Fibroblast of lung (primary cell): ENCODE measurements around the gene AP1S2. TPM values are rescaled to one million over a fixed set of nuclear protein-coding genes. Genes with fewer than 3 reads are reported as not detected.

Experiments
- DNase-seq, 2 donors: peaks; one replicate each; pipeline versions ENCODE4 v3.0.0 to v3.0.0-alpha.2; 2010; ENCODE audit warnings: low read depth in 2 of 2
- H2AFZ ChIP-seq: 2 replicates; pipeline ENCODE4 v1.5.1; 2012; ENCODE audit warnings: low read length, control low read depth, inconsistent platforms
- H3K27ac ChIP-seq: 2 replicates; pipeline ENCODE4 v1.5.1; 2011; ENCODE audit warnings: low read length, control low read depth; ENCODE audit not compliant: insufficient read depth
- H3K27me3 ChIP-seq: 2 replicates; pipeline ENCODE4 v1.5.1; 2011; ENCODE audit warnings: mild to moderate bottlenecking, low read length; ENCODE audit not compliant: control insufficient read depth, insufficient read depth
- H3K36me3 ChIP-seq: 2 replicates; pipeline ENCODE4 v1.5.1; 2011; ENCODE audit warnings: low read length; ENCODE audit not compliant: control insufficient read depth, insufficient read depth
- H3K4me1 ChIP-seq: 2 replicates; pipeline ENCODE4 v1.5.1; 2011; ENCODE audit warnings: low read length; ENCODE audit not compliant: control insufficient read depth, insufficient read depth; ENCODE audit errors: extremely low read depth
- H3K4me2 ChIP-seq: 2 replicates; pipeline ENCODE4 v1.5.1; 2011; ENCODE audit warnings: low read length, control low read depth; ENCODE audit not compliant: insufficient read depth; ENCODE audit errors: extremely low read depth
- H3K4me3 ChIP-seq, 4 experiments: fragments of 200-600 bp in 1 of 4; sonication (generic) in 1 of 4; replicated peaks in 1 of 4; 2 replicates each; pipeline ENCODE4 v1.5.1; 2011 to 2016; ENCODE audit warnings: low read length in 4 of 4, low read depth in 3 of 4, mild to moderate bottlenecking in 3 of 4, control low read depth in 2 of 4, inconsistent platforms in 1 of 4, mixed read lengths in 1 of 4; ENCODE audit not compliant: insufficient read depth in 1 of 4; ENCODE audit errors: control extremely low read depth in 1 of 4
- H3K79me2 ChIP-seq: 2 replicates; pipeline ENCODE4 v1.5.1; 2012; ENCODE audit warnings: mild to moderate bottlenecking, low read length, inconsistent platforms; ENCODE audit not compliant: control insufficient read depth, insufficient read depth
- H3K9ac ChIP-seq: 2 replicates; pipeline ENCODE4 v1.5.1; 2011; ENCODE audit warnings: mild to moderate bottlenecking, low read length, control low read depth; ENCODE audit not compliant: insufficient read depth
- H3K9me3 ChIP-seq: 2 replicates; pipeline ENCODE4 v1.5.1; 2012; ENCODE audit warnings: low read depth, low read length; ENCODE audit not compliant: control insufficient read depth, insufficient read depth
- H4K20me1 ChIP-seq: 2 replicates; pipeline ENCODE4 v1.5.1; 2011; ENCODE audit warnings: low read length; ENCODE audit not compliant: control insufficient read depth, insufficient read depth; ENCODE audit errors: extremely low read depth
- EZH2 ChIP-seq: IDR thresholded peaks from 2 replicates; pipeline ENCODE4 v1.5.1; 2012; ENCODE audit warnings: low read length, control low read depth, mild to moderate bottlenecking; ENCODE audit errors: missing control alignments
- polyA plus RNA-seq, 2 donors: library from polyadenylated mRNA; depleted of rRNA in 1 of 2; stranded (reverse) in 1 of 2; unstranded in 1 of 2; fragments of >200 nt; gene quantifications; 2 replicates each; pipeline ENCODE4 v1.2.1, GENCODE V29; 2011 to 2012; ENCODE audit warnings: missing spikeins in 1 of 2
- total RNA-seq: library from RNA; depleted of rRNA; stranded (reverse); fragments of >200 nt; gene quantifications from 2 replicates; pipeline ENCODE4 v1.2.1, GENCODE V29; 2014
- TF ChIP-seq, protein P1 (sequence below), 2 donors: IDR thresholded peaks in 1 of 2; conservative IDR thresholded peaks in 1 of 2; 1 replicate in 1 of 2; 2 replicates in 1 of 2; pipeline ENCODE4 v1.5.1; 2011 to 2012; ENCODE audit warnings: low read length in 2 of 2, control low read depth in 1 of 2, inconsistent platforms in 1 of 2, low read depth in 1 of 2, mild to moderate bottlenecking in 1 of 2

AP1S2 gene
- total and polyA plus RNA-seq, 2 donors (not counting 1 experiment from before 2014, with no cell fraction given): 71.8 to 85.4 TPM

DNA sequence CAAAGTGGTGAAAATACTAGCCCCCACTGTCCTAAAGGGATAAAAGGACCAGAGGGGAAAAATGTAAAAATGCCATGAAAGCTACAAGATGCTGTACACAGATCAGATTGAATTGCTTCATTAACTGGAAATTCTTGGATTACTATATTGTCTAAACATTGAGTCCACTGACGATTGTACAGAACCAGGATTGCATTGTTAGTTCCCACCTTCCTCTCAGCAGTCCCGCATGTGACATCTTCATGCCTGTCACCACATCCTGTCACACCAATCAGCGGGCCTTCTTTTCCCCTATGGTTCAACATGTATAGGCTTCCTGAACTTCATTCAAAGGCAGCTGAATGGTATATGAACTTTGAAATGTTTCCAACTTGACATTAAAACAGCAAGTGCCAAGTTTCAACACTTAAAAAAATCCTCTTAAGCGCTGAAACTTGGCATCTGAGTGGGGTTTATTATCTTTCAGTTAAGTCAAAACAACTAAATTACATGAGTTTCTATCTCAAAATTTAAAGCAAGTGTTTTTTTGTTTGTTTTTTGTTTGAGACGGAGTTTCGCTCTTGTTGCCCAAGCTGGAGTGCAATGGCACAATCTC is 39.7 kb downstream of the AP1S2 start:
- TF ChIP-seq, protein P1, sequence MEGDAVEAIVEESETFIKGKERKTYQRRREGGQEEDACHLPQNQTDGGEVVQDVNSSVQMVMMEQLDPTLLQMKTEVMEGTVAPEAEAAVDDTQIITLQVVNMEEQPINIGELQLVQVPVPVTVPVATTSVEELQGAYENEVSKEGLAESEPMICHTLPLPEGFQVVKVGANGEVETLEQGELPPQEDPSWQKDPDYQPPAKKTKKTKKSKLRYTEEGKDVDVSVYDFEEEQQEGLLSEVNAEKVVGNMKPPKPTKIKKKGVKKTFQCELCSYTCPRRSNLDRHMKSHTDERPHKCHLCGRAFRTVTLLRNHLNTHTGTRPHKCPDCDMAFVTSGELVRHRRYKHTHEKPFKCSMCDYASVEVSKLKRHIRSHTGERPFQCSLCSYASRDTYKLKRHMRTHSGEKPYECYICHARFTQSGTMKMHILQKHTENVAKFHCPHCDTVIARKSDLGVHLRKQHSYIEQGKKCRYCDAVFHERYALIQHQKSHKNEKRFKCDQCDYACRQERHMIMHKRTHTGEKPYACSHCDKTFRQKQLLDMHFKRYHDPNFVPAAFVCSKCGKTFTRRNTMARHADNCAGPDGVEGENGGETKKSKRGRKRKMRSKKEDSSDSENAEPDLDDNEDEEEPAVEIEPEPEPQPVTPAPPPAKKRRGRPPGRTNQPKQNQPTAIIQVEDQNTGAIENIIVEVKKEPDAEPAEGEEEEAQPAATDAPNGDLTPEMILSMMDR (conservative IDR thresholded peaks at IDR 0.05 in 1 of 2, IDR thresholded peaks at IDR 0.05 in 1 of 2; ENCODE audit: low read depth in 1 of 2, low read length in 2 of 2): no peak
- no peak for TF ChIP-seq EZH2
- no peaks in the 10 kb centered on the region for H4K20me1 ChIP-seq
- no peaks in the 10 kb centered on the region for H3K4me1 ChIP-seq
- H3K79me2 ChIP-seq: no peaks in the 10 kb centered on the region
- H3K4me3 ChIP-seq: no peak overlapping the region
- no peak overlapping the region for H3K9ac ChIP-seq
- no peaks in the 10 kb centered on the region for H3K36me3 ChIP-seq
- no peak overlapping the region for H3K4me2 ChIP-seq
- no peaks in the 10 kb centered on the region for H3K27me3 ChIP-seq
- no peak for DNase-seq
- H2AFZ ChIP-seq: no peak overlapping the region
- no peaks in the 10 kb centered on the region for H3K9me3 ChIP-seq
- H3K27ac ChIP-seq: no peak overlapping the region

DNA sequence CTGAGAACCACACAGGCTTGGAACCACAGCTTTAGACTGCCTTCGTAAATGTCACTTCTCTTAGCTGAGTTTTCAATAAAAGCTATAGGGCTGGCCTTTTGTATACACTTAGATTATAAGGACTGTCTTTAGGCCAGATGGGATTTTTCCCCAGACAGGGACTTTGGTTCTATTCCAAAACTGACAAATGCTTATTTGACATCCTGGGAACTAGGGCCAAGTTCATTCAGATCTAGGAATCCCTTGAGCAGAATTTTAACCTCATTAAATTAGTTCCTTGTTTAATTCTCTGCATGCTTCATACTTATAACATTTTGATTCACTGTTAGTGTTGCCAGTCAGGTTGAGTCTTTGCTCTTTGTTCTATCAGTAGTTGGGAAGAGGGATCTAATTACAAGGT is 41.2 kb downstream of the AP1S2 start:
- no peaks in the 10 kb centered on the region for H3K9me3 ChIP-seq
- H3K27ac ChIP-seq: no peak overlapping the region
- H3K27me3 ChIP-seq: no peaks in the 10 kb centered on the region
- TF ChIP-seq, protein P1 (conservative IDR thresholded peaks at IDR 0.05 in 1 of 2, IDR thresholded peaks at IDR 0.05 in 1 of 2; ENCODE audit: low read depth in 1 of 2, low read length in 2 of 2): no peak
- no peak for TF ChIP-seq EZH2
- DNase-seq: no peak
- H3K4me2 ChIP-seq: no peak overlapping the region
- no peaks in the 10 kb centered on the region for H3K36me3 ChIP-seq
- no peaks in the 10 kb centered on the region for H3K4me1 ChIP-seq
- H3K79me2 ChIP-seq: no peaks in the 10 kb centered on the region
- no peaks in the 10 kb centered on the region for H4K20me1 ChIP-seq
- H2AFZ ChIP-seq: no peak overlapping the region
- no peak overlapping the region for H3K9ac ChIP-seq
- H3K4me3 ChIP-seq: no peak overlapping the region

DNA sequence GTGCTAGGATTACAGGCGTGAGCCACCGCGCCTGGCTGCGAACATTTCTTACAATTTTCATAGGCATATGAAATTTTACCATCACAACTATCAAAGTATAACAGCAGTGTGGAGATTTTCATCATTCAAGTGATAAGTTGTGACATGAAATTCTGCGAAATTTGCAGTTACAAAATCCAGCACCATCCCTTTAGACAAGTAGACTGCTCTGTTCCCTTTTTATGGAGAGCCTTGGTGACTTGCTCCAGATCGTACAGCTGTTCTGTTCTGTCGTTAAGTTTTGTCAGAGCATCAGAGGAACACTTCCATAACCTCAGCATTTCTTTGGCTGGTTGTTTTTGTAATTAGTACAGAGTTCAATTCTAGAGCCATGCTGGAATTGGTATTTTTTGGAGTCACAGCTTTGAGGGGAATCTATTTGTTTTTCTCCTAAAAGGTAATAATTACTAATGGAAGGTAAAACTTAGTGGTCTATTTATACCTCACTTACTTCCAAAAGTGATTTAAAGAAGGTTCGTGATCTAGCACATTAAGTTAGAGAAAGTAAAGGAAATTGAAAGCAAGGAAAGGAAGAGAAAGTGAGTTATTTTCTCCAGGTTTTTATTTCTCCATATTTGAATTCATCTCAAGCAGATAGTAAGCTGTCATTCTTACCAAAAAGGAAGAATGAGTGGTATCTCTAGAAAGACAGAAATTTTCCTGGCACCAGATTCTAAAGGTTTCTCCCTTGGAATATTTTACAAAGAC is 42.2 kb downstream of the AP1S2 start:
- Histone ChIP-seq H3K4me1 (no peaks in the 10 kb centered on the region), H3K79me2 (no peaks in the 10 kb centered on the region), H3K4me2 (no peak overlapping the region), H3K27me3 (no peaks in the 10 kb centered on the region), H3K9me3 (no peaks in the 10 kb centered on the region), H3K27ac (no peak overlapping the region), H3K9ac (no peak overlapping the region), H2AFZ (no peak overlapping the region), H3K4me3 (no peak overlapping the region), H3K36me3 (no peaks in the 10 kb centered on the region), H4K20me1 (no peaks in the 10 kb centered on the region)
- no peak for DNase-seq
- TF ChIP-seq, protein P1 (conservative IDR thresholded peaks at IDR 0.05 in 1 of 2, IDR thresholded peaks at IDR 0.05 in 1 of 2; ENCODE audit: low read depth in 1 of 2, low read length in 2 of 2): no peak
- TF ChIP-seq EZH2: no peak
